Loucy (cell line): Measurements from ENCODE around the gene BCL2A1.

Experiments
- H2AFZ ChIP-seq: fragments of 200-600 bp; sonication (generic); 2 replicates; pipeline ENCODE4 v1.6.0; 2016; ENCODE audit warnings: antibody characterized with exemption, mild to moderate bottlenecking, low read length, moderate library complexity
- H3F3A ChIP-seq: fragments of 200-600 bp; 2 replicates; pipeline ENCODE4 v1.6.0; 2016; ENCODE audit warnings: antibody characterized with exemption, low read depth, mild to moderate bottlenecking
- H3K27me3 ChIP-seq: fragments of 200-600 bp; sonication (generic); 2 replicates; pipeline ENCODE4 v1.6.1; 2014; ENCODE audit warnings: low read length, mild to moderate bottlenecking; ENCODE audit not compliant: insufficient read depth, poor library complexity, severe bottlenecking
- H3K36me3 ChIP-seq: fragments of 200-600 bp; sonication (generic); 2 replicates; pipeline ENCODE4 v1.6.1; 2016; ENCODE audit warnings: low read length; ENCODE audit not compliant: insufficient read depth
- H3K4me1 ChIP-seq: fragments of 200-600 bp; sonication (generic); 2 replicates; pipeline ENCODE4 v1.5.1; 2014; ENCODE audit warnings: low read length, mild to moderate bottlenecking; ENCODE audit not compliant: insufficient read depth, poor library complexity, severe bottlenecking
- H3K4me2 ChIP-seq: fragments of 200-600 bp; sonication (generic); 2 replicates; pipeline ENCODE4 v1.6.0; 2014; ENCODE audit warnings: antibody characterized with exemption, low read length, low read depth, mild to moderate bottlenecking; ENCODE audit not compliant: poor library complexity, severe bottlenecking
- H3K4me3 ChIP-seq: fragments of 200-600 bp; sonication (generic); 2 replicates; pipeline ENCODE4 v1.5.1; 2014; ENCODE audit warnings: low read length, mild to moderate bottlenecking, mixed read lengths; ENCODE audit not compliant: poor library complexity, severe bottlenecking
- H3K79me2 ChIP-seq: fragments of 200-600 bp; sonication (generic); 2 replicates; pipeline ENCODE4 v1.6.1; 2014; ENCODE audit warnings: low read length; ENCODE audit not compliant: insufficient read depth
- H3K9ac ChIP-seq: fragments of 200-600 bp; sonication (generic); 2 replicates; pipeline ENCODE4 v1.6.0; 2014; ENCODE audit warnings: mild to moderate bottlenecking, low read depth, low read length, moderate library complexity; ENCODE audit not compliant: poor library complexity, severe bottlenecking
- H3K9me2 ChIP-seq: fragments of 200-600 bp; sonication (generic); replicated peaks from 2 replicates; pipeline ENCODE4 v1.6.1; 2016; ENCODE audit warnings: low read depth, low read length, mixed read lengths
- H3K9me3 ChIP-seq: fragments of 200-600 bp; sonication (generic); 2 replicates; pipeline ENCODE4 v1.6.1; 2014; ENCODE audit warnings: mild to moderate bottlenecking, antibody characterized with exemption, low read length, low read depth; ENCODE audit not compliant: insufficient read depth
- H4K20me1 ChIP-seq: fragments of 200-600 bp; sonication (generic); 2 replicates; pipeline ENCODE4 v1.6.0; 2014; ENCODE audit warnings: antibody characterized with exemption, low read length, mild to moderate bottlenecking; ENCODE audit not compliant: insufficient read depth, poor library complexity, severe bottlenecking
- EZH2phosphoT487 ChIP-seq: fragments of 200-600 bp; IDR thresholded peaks from 2 replicates; pipeline ENCODE4 v1.6.1; 2018; ENCODE audit warnings: antibody characterized with exemption, mild to moderate bottlenecking, moderate library complexity, borderline replicate concordance
- TF ChIP-seq, protein P1 (sequence below): fragments of 200-600 bp; sonication (generic); conservative IDR thresholded peaks from 2 replicates; pipeline ENCODE4 v1.5.1; 2014; ENCODE audit warnings: mild to moderate bottlenecking, antibody characterized with exemption, low read length

BCL2A1 gene

DNA sequence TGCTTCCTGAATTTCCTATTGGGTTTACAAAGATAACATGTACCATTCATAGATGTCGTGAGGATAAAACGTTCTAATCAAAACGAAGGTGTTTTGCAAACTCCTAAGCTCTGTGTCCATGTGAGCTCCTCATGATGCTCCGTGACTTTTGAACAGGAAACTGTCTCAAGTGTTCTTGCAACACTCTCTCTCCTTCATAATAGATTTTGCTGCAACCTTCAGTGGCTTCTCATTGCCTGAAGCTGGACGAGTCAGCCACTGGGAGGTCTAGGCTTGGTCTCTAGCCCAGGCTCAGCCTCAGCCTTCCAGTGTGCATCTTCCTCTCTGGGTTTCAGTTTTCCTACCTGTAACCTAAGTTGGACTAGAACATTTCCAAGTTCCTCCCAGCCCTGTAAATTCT lies 18.7 kb upstream of the BCL2A1 start:
- Histone ChIP-seq H3K4me1 (no peaks in the 10 kb centered on the region), H3F3A (no peaks in the 10 kb centered on the region), H2AFZ (no peak overlapping the region), H3K4me3 (no peak overlapping the region), H3K79me2 (no peaks in the 10 kb centered on the region), H3K36me3 (no peaks in the 10 kb centered on the region), H3K9me3 (no peaks in the 10 kb centered on the region), H3K9me2 (no peaks in the 10 kb centered on the region), H3K27me3 (no peaks in the 10 kb centered on the region), H4K20me1 (no peaks in the 10 kb centered on the region), H3K4me2 (no peak overlapping the region), H3K9ac (no peak overlapping the region)
- TF ChIP-seq, protein P1, sequence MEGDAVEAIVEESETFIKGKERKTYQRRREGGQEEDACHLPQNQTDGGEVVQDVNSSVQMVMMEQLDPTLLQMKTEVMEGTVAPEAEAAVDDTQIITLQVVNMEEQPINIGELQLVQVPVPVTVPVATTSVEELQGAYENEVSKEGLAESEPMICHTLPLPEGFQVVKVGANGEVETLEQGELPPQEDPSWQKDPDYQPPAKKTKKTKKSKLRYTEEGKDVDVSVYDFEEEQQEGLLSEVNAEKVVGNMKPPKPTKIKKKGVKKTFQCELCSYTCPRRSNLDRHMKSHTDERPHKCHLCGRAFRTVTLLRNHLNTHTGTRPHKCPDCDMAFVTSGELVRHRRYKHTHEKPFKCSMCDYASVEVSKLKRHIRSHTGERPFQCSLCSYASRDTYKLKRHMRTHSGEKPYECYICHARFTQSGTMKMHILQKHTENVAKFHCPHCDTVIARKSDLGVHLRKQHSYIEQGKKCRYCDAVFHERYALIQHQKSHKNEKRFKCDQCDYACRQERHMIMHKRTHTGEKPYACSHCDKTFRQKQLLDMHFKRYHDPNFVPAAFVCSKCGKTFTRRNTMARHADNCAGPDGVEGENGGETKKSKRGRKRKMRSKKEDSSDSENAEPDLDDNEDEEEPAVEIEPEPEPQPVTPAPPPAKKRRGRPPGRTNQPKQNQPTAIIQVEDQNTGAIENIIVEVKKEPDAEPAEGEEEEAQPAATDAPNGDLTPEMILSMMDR = no peak
- TF ChIP-seq EZH2phosphoT487 = no peak

DNA sequence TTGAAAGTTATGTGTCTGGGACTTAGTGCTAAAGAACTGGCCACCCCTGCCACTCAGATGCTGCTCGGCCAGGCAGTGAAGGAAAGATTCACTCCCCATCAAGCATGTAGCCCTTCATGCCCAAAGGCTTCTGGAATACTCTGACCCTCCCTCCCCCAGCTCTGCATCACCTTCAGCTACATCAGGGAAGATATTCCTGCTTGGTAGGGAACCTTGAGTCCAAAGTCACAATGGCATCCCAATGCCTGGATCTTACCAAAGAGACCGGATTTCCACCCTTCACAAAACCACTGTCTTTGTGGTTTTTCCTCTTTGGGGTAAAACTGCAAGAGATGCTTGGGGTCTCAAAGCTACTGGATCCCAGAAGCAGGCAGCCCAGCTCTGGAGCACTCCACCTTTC lies 18.2 kb upstream of the BCL2A1 start:
- no peaks in the 10 kb centered on the region for H4K20me1 ChIP-seq
- H3K36me3 ChIP-seq = no peaks in the 10 kb centered on the region
- TF ChIP-seq EZH2phosphoT487 = no peak
- TF ChIP-seq, protein P1 = no peak
- H3K4me2 ChIP-seq = no peak overlapping the region
- H3K9me3 ChIP-seq = no peaks in the 10 kb centered on the region
- H3K79me2 ChIP-seq = no peaks in the 10 kb centered on the region
- no peak overlapping the region for H2AFZ ChIP-seq
- no peak overlapping the region for H3K4me3 ChIP-seq
- no peak overlapping the region for H3K9ac ChIP-seq
- no peaks in the 10 kb centered on the region for H3K27me3 ChIP-seq
- no peaks in the 10 kb centered on the region for H3K4me1 ChIP-seq
- no peaks in the 10 kb centered on the region for H3K9me2 ChIP-seq
- no peaks in the 10 kb centered on the region for H3F3A ChIP-seq

DNA sequence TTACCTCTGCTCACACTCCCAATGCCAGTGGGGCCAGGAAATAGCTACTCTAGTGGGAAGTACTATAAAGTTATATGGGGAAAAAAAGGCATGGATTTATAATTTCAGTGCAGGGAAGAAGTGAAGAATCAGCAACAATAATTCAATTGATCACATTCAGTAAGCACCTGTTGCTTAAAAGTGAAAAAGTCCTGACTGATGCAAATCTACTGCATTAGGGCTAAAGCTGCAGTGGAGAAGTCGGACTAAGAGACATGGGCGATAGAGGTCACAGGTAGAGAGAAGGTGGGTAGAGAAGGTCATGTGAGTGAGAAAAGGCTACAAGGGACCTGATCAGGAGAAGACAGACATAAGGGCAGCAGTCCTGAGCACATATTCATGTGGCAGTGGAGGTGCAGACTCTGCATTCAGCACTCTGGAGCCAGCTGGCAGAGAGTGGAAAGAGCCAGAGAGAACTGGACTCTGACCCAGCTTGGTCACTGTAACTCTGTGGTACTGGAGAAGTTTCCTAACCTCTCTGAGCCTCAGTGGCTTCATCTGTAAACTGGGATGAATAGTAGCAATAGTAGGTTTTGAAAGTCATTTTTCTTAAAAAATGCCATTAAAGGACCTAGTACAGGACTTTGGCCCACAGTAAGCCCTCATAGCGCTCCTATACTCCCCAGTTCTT lies 17.6 kb upstream of the BCL2A1 start:
- Histone ChIP-seq H2AFZ (no peak overlapping the region), H4K20me1 (no peaks in the 10 kb centered on the region), H3K4me1 (no peaks in the 10 kb centered on the region), H3K9ac (no peak overlapping the region), H3K4me3 (no peak overlapping the region), H3K36me3 (no peaks in the 10 kb centered on the region), H3K79me2 (no peaks in the 10 kb centered on the region), H3K27me3 (no peaks in the 10 kb centered on the region), H3K9me3 (no peaks in the 10 kb centered on the region), H3K4me2 (no peak overlapping the region), H3F3A (no peaks in the 10 kb centered on the region), H3K9me2 (no peaks in the 10 kb centered on the region)
- TF ChIP-seq, protein P1 = no peak
- no peak for TF ChIP-seq EZH2phosphoT487
